ENCODE measurements around the gene TRIM44. TPM values are rescaled to one million over a fixed set of nuclear protein-coding genes. Genes with fewer than 3 reads are reported as not detected.

Gene TRIM44
- total and polyA plus RNA-seq, 10 of the 15 experiments (the other 5 are each of a cell fraction or from before 2014, with no cell fraction given), result 6.7 to 93.0 (median 27.6) TPM

DNA sequence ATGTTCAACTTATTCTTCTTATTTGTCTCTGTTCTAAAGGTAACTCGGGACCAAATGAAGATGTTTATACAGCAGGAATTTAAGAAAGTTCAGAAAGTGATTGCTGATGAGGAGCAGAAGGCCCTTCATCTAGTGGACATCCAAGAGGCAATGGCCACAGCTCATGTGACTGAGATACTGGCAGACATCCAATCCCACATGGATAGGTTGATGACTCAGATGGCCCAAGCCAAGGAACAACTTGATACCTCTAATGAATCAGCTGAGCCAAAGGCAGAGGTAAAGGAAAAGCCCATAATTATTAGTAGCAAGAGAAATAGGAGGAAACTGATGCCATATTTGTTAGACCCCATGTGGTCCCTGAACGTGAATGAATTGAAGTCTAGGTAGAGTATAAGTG is 63.3 kb downstream of the TRIM44 start (continued):
- TF ChIP-seq, protein P1, sequence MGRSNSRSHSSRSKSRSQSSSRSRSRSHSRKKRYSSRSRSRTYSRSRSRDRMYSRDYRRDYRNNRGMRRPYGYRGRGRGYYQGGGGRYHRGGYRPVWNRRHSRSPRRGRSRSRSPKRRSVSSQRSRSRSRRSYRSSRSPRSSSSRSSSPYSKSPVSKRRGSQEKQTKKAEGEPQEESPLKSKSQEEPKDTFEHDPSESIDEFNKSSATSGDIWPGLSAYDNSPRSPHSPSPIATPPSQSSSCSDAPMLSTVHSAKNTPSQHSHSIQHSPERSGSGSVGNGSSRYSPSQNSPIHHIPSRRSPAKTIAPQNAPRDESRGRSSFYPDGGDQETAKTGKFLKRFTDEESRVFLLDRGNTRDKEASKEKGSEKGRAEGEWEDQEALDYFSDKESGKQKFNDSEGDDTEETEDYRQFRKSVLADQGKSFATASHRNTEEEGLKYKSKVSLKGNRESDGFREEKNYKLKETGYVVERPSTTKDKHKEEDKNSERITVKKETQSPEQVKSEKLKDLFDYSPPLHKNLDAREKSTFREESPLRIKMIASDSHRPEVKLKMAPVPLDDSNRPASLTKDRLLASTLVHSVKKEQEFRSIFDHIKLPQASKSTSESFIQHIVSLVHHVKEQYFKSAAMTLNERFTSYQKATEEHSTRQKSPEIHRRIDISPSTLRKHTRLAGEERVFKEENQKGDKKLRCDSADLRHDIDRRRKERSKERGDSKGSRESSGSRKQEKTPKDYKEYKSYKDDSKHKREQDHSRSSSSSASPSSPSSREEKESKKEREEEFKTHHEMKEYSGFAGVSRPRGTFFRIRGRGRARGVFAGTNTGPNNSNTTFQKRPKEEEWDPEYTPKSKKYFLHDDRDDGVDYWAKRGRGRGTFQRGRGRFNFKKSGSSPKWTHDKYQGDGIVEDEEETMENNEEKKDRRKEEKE (IDR thresholded peaks at IDR 0.05), result no peak
- TF ChIP-seq SUPT20H (IDR thresholded peaks at IDR 0.05; ENCODE audit: borderline replicate concordance, control insufficient read depth, low read depth, low read length) (no peak), NFXL1 (IDR thresholded peaks at IDR 0.05; ENCODE audit: borderline replicate concordance) (no peak), HDAC6 (IDR thresholded peaks at IDR 0.05; ENCODE audit: unreplicated experiment) (no peak), IRF5 (IDR thresholded peaks at IDR 0.05; ENCODE audit: borderline replicate concordance) (no peak), ESRRA (IDR thresholded peaks at IDR 0.05; ENCODE audit: low read length) (no peak), PML (IDR thresholded peaks at IDR 0.05; ENCODE audit: low read length) (no peak)
- TF ChIP-seq, protein P2, sequence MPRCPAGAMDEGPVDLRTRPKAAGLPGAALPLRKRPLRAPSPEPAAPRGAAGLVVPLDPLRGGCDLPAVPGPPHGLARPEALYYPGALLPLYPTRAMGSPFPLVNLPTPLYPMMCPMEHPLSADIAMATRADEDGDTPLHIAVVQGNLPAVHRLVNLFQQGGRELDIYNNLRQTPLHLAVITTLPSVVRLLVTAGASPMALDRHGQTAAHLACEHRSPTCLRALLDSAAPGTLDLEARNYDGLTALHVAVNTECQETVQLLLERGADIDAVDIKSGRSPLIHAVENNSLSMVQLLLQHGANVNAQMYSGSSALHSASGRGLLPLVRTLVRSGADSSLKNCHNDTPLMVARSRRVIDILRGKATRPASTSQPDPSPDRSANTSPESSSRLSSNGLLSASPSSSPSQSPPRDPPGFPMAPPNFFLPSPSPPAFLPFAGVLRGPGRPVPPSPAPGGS (IDR thresholded peaks at IDR 0.05; ENCODE audit: borderline replicate concordance, insufficient read depth, low read depth, low read length, poor library complexity, severe bottlenecking), result no peak
